GM18858 (cell line): ENCODE results near the gene SORCS2.

Source experiments
- ATAC-seq: cut with Tn5 transposase; IDR thresholded peaks from one replicate; pipeline ENCODE4 v1.9.1; 2021; ENCODE audit not compliant: unreplicated experiment

Gene SORCS2

DNA sequence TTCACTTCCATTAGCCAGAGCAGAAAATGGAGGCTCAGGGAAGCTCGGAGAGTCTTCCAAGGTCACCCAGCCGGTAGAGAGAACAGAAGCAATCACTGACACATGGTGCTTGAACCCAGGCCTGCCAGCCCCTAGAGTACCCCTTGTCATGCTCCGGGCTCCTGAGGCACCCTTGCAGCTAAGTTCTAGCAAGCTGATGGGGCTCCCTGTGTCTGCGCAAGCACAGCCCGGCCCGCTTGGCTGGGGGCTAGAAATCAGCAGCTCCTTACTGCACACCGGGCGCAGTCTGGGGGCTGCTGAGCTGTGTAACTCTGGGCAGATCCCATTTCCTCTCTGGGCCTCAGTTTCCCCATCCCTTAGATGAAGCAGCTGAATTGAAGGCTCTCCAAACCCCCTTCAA is 344.5 kb downstream of the SORCS2 start:
- ATAC-seq = no peak

DNA sequence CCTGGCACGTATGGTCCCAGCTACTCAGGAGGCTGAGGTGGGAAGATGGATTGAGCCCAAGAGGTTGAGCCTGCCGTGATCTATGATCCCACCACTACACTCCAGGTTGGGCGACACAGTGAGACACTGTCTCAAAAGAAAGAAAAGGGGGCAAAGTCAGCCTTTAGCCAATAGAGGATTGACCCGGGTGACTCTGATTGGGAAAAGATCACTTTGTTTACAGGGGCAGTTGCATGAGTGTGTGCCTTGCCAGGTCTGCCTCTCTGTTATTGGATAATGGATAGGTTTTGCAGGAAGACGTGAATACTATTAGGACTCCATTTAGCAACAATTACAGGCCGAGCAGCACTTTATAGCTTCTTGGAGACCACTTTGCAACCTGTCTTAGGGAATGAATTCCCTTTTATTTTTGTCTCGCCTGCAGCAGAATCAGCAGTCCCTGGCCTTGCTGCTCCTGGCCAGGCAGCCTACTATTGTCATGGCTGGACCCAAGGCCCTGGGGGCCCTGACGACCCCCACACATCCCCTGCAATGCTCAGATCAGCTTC is 345.6 kb downstream of the SORCS2 start:
- ATAC-seq = no peak

DNA sequence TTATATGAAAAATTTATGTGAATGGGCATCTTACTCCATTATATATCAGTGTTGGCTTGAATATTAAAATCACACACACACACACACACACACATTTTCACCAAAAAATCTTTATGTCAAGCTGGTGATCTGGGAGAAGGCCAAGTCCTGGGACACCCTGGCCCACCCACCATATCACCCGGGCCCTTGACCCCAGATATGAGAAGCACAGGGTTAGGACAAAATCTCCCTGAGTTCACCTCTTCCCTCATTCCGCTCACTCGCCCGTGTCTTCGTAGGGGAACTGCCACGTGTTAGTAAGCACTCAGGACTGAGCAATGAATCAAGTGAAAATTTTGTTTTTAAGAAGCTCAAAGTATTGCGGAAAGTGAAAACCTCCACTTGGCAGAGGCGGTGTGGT is 346.2 kb downstream of the SORCS2 start:
- ATAC-seq = no peak

DNA sequence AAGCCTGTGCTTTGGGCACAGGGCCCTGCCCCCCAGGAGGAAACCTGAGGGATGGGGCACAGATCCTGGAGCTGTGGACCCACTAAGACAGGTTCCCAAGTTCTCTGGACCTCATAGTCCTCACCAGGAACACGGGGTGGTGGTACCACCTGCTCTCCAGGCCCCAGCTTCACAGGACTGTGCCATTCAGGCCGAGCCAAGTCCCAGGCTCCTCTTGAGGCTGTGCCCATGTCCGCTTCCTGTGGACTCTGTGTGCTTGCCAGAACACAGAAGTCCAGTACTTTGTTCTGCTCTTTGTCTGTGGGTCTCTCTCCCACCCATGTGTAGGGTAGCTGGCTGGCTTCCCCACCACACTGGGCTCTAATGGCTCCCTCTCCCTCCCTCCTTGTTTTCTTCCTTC is 346.8 kb downstream of the SORCS2 start:
- ATAC-seq = no peak

DNA sequence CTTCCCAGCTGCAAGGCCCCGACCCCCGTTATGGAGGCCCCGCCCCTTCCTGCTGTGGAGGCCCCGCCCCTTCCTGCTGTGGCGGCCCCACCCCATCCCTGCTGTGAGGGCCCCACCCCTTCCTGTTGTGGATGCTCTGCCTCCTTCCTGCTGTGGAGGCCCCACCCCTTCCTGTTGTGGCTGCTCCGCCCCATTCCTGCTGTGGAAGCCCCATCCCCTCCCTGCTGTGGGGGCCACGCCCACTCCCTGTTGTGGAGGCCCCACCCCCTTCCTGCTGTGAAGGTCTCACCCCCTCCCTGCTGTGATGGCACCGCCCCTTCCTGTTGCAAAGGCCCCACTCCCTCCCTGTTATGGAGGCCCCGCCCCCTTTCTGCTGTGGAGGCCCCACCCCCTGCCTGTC is 347.3 kb downstream of the SORCS2 start:
- ATAC-seq = no peak

DNA sequence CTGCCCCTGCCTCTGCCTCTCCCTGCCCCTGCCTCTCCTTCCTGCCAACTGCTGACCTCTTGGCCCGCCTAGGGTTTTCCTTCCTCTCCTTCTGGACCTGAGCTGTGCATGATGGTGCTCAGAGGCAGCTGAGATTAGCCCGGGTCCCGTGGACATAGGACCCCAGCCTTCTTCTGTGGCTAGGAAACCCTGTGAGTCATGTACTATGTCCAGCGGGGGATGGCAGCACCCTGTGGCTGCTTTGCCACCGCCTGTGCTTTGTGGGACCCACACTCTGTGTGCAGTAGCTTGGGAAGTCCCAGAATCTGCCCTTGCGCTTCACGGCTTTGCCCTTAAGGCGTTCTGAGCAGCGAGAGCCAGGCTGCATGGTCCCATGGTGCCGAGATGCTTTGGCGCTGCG is 347.9 kb downstream of the SORCS2 start:
- no peak for ATAC-seq

DNA sequence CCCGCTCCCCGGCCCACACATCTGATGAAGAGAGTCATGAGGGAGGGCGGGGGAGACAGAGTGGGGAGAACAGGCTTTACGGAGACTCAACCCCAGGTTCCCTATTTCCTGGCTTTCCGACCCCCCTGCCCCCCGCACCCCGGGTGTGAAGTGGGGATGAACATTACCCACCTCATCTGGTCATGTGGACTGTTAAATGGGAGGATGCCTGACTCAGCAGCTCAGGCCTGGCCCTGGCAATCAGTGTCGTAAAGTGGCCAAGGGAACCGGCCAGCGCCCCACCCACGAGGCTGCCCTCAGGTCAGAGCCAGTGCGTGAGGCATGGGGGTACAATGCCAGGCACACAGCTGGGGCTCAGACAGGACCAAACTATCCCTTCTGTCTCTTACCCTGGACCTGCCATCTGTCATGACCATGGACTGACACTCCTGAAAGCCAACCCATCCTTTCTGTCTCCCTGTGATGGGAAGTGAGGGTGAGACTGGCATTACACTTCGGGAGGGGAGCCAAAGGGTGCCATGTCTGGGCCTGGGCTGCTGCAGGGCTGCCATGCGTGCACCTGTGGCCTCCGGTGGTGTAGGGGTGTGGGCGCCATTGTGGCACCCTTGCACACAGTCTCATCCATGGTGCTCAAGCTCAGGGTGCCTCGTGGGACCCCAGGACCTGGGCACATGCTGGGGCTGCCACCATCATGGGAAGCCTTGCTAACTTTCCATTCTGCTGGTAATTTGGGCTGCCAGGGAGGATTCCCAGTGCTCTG is 348.5 kb downstream of the SORCS2 start:
- no peak for ATAC-seq

DNA sequence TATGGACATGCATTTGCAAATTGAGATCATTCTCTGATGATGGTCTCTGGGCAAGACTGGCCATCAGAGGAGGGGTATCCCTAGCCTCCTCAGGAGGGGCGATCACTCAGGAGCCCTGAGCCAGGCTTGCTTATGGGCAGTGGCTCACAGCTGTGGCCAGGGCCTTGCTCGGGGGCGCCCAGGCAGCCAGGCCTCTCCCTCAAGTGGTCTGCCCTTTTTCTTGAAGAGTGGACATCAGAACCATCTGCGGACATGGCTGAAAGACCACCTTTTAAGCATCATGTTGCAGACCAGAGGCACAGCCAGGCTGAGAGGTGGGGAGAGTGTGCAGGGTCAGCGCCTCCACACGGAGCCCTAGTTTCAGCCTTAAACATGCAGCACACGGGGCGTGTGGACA is 349.1 kb downstream of the SORCS2 start:
- no peak for ATAC-seq

DNA sequence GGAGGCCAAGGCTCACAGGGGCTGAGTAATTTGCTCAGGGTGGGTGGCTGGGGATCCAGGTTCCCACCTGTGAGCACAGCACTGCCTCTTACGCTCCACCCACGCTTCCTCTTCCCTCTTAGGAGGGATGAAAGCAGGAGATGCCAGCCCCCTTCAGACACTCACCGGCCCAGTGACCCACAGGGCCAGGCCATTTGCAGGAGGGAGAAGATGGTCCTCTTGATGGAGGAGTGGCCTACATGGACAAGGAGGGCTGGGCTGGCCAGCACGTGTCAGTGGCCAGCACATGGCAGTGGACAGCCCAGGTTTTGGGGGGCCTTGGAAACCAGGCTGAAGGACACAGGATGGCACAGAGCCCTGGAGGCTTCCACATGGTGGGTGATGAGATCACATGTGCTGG is 350.4 kb downstream of the SORCS2 start:
- ATAC-seq = no peak

DNA sequence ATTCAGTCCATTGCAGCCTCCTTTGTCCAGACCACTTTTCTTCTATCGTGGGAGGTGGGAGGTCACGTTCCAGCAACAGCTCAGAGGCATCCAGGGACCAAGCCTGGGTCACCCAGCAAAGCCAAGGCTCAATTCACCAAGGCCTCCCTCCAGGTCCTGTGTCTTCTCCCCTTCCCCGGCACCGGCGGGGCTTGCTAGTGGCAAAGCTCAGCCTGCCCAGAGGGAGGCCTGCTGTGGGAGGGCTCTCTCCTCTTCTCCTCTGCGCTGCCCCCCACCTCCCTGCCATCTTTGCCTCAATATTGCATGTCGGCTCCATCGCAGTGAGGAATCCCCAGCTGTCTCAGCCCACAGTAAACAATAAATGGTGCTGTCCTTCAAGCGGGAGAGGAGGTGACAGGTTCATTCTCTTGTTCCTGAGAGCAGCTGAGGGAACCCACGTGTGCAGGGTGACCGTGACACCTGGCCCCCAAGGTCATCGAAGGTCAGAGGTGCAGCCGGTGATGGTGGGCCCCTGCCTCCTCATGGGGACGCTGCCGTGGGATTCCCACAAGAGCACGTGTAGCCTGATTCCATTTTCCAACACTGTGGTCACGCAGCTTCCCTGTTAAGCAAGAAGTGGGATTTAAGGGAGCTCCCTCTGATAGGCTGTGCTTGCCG is 353.9 kb downstream of the SORCS2 start:
- no peak for ATAC-seq

DNA sequence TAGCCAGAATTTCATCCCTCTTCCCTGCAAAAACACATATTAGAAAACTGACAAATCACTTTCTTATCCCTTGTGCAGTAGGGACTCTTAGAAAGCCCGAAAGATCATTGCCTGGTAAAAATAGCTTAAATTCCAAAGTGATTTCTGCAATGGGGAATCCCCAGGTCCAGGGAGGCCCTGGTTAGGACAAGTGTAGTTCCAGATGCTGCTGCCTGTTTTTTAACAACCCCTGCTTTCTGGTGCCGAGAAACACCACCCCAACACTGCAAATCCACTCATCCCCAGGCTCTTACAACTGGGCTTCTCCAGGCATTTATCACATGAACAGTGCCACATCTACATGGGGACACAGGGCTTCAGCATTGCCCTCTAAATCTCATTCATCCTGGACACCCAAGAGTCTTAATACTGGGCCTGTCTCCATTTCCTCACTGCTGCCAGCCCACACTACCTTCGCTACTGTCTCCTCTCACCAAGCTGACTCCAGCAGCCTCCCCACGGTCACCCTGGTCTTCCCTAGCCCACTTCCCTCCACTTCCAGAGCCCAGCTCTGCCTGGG is 354.6 kb downstream of the SORCS2 start:
- ATAC-seq = no peak

DNA sequence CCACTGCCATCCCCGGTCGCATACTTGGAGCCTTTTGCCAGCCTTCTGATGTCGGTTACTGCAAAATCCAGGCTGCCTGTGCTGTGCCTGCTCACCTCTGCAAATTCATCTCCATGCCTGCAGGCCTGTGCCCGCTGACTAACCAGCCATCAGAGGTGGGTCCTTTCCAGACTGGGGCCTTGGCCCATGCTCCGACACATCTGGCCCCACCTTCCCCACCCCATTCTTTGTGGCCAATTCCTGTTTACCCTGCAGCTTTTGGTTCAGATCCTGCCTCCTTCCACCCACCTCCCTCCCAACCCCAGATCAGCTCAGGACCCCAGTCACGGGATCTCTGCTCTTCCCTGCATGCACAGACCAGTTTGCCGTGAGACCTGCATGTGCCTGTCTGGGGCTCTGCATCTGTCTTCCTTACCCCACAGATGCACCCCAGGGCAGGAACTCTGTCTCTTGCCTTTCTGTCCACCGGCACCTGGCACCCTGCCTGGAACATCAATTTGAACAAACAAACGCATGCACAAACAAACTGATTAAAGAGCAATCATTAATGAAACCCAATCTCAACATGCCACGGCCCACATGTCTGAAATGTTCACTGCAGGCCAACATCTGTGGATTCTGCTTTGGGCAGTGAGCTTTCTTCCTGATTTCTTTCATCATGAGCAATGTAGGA is 355.2 kb downstream of the SORCS2 start:
- no peak for ATAC-seq

DNA sequence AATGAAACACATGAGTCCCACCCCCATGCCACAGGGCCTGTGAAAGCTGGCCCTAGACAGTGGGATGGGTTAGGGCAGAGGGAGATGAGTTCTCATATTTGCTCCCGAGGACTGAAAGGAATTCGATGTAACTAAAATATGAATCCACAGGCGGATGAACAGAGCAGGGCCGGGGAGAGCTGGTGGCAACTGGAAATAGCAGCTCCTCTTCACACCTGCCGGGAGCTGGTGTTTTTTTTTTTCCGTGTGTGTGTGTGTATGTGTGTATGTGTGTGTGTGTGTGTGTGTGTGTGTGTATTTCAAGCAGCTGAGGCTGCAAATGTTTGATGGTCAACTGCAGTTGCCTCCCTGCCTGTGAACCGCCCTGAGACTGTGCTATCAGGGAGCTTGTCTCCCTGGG is 357.5 kb downstream of the SORCS2 start:
- ATAC-seq = no peak

DNA sequence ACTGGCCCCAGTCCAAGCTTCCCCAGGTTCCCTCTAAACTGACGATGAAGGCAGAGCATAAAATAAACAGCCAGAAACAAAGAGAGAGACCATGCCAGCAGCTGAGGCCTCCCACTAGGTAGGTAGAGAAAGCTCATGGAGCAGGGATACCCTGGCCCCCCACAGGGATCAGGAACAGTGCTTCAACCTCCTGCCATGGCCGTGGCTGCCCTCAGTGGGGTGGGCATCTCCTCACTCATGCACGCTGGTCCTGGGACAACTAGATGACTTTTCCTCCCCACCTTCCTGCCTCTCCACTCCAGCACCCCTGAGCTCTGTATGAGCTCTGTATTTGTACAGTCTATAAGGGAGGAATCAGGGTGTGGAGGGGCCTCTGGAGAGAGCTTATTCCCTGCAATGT is 360.1 kb downstream of the SORCS2 start:
- no peak for ATAC-seq

DNA sequence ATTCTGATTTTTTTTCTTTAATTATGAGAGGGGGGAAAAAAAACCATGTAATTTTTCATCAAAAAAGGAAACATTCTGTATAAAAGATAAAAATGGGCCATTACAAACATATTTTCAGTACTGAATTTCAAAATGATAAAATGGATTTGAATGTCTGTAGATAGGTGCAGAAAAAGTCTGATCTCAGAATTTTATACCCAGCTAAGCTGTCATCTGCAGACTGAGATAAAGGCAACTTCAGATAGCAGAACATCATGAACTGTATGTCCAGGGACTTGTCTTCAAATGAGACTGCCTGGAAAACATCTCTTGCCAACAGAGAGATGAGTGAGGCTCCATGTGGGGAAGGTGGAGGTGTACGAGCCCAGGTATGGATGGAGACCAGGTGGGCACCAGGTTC is 360.9 kb downstream of the SORCS2 start:
- ATAC-seq = no peak

DNA sequence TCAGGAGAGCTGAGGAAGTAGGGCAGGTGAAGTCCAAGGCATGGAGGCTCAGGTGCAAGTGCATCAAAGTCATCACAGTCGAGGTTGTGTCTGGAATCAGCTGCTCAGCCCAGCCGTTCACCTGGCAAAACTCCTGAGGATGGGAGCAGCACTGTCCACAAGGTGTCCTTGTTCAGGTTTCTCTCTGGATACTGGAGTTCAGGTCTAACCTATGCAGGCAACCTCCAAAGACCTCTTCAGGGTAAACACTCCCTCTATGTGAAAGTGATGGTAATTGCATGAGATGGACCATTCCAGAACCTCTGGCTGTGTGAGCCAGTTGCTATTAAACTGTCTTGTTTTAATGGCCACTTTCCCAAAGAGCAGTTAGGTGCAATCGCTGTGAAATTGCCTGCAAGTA is 362.6 kb downstream of the SORCS2 start:
- ATAC-seq = no peak

DNA sequence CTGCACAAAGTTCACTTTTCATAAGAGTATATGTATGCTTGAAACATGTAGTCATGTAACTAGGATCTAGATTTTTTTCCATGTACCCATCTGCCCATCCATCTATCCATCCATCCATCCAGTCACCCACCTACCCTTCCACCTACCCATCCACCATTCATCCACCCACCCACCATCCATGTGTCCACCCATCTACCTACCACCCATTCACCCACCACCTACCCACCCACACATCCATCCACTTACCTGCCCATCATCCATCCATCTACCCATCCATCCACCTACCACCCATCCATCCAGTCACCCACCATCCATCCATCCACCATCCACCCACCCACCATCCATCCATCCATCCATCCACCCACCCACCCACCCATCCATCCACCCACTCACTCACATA is 364.2 kb downstream of the SORCS2 start:
- no peak for ATAC-seq

DNA sequence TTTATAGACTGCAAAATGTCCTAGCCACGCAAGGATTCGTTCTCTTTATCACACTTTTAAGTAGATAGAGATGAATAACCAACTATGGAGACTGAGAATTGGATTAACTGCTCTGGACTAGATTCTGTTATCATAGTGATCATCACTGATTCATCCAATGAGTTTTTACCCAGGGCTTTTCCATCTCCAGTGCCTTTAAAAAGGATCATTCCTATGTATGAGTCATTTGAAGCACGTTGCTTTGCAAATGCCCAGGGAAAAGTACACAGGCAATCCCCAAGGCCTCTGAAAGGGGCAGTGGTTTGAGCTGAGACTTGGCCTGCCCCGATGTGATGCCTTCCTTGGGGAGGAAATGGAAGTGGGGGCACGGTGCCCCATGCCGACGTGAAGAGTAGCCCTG is 365.1 kb downstream of the SORCS2 start:
- no peak for ATAC-seq

DNA sequence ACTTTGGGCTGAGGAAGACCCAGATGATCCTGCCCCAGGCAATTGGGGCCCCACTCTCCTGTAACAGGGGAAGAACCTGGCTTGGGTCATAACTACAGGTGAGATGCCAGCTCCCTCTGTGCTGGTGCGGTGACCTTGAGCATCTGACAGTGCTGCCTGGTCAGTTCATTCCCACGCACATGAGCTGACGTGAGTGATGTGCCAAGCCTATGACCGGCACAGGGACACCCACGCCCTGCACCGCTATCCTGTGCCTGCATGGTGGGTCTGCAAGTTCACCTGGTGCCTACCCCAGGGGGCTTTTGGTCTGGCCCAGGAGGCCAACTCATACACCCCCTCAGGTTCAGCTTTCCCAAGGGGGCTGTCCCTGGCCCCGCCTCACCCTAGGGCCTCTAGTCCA is 366.1 kb downstream of the SORCS2 start:
- ATAC-seq = no peak

DNA sequence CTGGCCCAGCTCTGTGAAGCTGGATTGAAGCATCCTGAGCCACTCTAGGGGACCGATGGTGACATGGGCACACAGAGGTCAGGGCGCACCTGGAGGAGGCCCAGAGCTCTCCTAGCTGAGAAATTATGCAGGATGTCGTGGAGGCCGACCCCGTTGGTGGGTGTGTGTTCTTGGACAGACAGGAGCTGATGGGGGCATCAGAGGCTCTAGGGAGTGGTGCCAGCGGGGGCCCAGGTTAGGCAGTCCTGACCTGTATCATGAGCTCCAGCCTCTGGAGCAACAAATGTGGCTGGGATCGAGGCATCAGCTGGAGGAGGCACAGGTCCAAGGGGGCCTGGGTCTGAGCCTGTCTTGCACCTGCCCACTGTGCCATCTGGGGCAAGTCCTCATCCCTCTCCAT is 367.0 kb downstream of the SORCS2 start:
- ATAC-seq = no peak

DNA sequence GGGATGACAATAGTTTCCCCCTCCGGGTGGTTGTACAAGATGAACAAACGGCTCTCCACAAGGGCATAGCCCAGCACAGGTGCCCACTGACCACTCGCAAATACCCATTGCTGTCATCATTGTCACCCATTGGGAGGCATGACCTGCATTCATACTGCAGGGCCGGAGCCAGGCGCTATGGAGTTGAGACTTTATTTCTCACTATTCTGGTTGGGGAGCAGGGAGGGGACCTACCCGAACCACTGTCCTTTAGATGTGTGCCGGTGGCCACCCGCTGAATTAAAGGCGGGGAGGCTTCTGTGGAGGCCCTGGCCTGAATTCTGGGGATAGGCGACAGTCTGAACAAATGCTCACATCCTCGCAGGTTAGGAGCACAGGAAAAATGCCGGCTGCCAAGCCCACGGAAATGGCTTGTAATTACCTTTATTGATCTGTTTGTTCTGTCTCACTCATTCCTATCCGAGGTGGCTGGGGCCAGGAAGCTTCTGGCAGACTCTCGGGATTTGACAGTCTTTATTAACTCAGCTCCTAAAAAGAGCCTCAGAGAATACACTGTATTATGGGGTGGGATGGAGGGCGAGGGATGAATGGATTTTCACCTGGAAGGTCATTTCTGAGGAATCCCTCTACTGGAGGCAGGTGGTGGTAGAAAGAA is 367.5 kb downstream of the SORCS2 start:
- ATAC-seq = no peak
